Activated CD4-positive, CD25-positive, alpha-beta regulatory T cell treated with anti-CD3 and anti-CD28 coated beads, Interleukin-2, amount 50 U/mL, for 72 hours (primary cell): Measurements from ENCODE around the gene TEC.

Source experiments
- DNase-seq: peaks from one replicate; pipeline ENCODE4 v3.0.0; 2021

Gene TEC

DNA sequence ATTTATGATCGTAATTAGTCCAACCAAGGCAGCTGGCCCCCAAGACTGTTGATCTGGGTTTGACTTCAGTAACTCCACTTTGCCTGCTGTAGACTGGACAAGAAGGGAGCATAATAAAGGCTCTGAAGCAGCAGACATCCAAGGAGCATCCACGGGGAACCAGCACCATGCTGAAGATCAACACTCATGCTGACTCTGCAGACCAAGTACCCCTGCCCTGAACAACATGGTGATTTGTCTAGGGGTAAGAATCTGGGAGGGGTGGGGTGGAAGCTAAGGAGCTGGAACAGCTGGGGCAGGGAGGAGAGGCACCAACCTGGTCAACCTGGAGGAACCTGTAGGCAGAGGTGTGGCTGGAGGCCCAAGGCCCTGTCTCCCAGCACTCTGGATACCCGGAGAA is 2.1 kb downstream of the TEC start:
- DNase-seq = no peak

DNA sequence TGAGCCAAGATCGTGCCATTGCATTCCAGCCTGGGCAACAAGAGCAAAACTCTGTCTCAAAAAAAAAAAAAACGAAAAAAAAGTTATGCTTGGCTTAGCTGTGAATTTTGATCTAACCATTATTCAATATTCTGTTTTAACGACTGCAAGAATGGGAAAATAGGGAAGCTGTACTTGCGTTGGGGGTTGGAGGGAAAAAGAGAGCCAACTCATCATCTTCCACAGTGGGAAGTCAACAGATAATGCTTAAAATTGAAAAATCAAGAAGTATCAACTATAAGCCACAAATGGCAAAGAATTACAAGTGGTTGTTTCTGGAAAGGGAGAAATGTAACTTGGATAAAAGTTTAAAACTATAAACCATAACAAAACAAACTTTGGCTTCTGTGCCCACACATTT is 2.9 kb downstream of the TEC start:
- DNase-seq = no peak

DNA sequence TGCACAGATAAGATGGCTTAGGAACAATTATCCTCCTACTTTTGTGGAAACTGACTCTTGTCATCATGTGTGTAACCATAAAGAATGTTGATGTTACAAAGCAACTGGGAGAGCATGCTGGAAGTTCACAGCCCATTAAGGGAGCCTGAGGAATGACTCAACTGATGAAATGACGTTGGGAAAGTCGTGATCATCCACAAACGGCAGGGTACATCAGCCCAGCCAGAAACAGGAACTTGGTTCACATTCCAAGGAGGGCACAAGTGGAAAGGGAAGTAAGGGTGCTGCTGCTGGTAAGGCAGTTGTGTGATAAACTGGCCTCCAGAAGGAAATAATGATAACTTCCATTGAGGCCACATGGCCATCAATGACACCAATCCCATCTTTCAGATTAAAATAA is 6.7 kb downstream of the TEC start:
- no peak for DNase-seq

DNA sequence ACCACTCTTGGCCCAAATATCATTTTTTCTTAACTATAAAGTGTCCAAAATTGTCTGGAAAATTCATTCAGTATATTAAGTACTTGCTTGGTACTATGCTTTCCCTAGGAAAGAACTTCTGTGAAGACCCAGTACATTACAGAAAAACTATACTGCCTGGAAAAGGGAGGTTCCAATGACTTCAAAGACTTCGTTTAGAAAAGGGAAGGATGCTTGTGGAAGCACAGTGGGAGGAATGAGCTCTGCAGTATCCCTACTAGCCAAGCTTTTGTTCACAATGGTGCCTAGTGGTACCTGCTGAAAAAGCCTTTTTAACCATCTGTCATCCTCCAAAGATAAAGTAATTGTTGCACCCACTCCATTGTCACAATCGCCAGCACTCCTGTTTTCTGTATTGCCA is 7.2 kb downstream of the TEC start:
- no peak for DNase-seq

DNA sequence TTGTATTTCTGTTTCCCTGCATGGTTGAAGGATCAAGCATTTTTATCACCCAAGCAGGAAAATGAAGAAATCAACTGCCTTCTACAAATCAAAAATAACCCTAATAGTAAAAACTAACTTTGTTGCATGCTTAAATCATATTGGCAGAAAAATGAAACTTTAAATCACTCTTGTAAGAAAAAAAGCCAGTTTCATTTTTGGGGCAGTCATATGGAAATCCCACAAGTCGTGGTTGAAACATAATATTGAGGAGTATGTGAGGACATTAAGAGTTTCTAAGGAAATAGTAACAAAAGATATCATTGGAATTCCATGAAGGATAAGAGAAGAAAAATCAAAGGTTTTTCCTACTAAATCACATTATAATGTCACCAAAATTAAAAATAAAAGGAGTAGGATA is 8.4 kb downstream of the TEC start:
- no peak for DNase-seq

DNA sequence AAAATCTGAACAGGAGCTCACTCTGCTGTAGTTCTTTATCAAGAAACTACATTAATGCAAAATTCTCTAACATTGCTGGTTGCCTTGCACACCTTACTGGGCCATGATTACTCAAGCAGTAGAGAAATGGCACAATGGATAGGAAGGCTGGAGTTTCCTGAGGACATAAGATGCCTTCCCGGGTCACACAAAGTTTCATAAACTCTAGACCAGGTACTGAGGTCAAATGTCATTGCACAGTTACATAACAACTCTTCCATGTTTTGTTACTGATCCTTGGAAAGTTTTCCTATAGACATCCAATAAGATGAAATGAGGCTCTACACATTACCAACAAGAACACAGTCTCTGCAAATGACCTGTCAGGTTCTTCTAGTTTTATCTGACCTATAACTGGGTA is 9.9 kb downstream of the TEC start:
- no peak for DNase-seq

DNA sequence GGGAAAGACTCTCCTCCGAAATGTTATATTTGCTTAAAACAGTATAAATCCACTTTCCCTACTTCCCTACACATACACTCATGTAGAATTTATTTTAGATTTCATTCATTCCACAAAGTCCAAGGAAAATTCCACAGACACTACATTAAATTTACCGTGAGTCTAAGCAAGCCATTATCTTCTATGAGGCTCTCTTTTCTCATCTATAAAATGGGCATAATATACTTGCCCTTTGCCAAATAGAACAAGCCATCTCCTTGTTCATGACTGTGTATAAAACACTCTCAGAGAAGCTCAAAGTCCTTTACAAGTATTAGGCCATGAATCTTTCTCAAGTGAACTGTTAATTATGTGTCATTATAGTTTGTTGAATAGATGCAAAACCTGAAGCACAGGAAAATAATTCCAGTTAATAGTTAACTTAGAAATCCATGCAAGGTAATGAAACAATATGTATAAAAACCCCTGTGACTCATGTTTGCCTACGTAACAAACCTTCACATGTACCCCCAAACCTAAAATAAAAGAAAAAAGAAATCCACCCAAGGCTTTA is 10.7 kb downstream of the TEC start:
- DNase-seq = no peak

DNA sequence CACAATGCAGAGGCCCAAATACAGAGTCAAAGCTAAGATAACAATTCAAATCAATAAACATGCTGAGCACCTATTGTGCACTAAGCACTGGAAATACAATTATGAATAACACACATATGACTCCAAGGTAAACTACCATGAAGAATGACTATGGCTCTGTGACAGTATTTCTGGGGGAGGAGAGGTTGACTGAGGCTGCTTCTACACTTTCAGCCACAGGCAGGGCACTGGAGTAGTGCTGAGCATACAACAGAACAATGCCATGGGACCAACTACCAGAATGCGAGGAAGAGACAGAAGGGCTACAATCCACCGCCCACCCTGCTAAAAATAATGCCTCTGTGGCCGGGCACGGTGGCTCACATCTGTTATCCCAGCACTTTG is 13.7 kb downstream of the TEC start:
- DNase-seq = no peak

DNA sequence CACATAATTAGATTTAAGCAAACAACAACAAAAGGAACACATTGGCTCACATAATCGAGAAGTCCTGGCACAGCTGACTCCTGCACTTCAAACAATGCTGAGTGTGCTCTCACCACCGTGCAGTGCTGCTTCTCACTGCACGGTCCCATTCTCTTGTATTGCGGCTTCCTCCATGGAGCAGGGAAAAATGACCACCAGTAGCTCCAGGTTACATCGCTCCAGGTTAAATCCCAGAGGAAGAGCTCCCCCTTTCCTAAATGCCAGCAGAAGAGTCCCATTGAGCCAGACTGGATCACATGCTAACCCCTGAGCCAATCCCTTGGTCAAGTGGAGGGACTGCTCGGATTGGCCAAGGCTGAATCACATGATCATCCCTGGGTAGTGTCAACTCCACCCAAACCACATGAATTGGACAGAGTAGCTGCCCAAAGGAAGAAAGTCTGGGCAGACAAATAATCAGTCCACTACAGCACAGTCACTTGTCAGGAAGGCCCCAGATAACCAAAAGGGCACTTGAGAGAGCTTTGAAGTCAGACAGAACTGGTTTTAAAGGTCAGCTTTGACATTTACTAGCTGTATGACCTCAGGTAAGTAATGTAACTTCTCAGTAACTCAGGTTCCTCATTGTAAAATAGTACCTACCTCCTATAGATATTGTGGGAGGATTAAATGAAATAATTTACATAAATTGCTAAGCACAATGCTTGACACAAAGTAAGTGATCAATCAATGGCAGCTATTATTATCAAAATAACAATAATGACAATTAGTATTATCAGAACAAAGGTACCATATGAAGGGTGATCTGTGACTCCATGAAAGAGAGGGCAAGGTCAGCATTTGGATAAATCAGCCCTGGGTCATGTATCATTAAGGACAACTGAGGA is 14.3 kb downstream of the TEC start:
- no peak for DNase-seq

DNA sequence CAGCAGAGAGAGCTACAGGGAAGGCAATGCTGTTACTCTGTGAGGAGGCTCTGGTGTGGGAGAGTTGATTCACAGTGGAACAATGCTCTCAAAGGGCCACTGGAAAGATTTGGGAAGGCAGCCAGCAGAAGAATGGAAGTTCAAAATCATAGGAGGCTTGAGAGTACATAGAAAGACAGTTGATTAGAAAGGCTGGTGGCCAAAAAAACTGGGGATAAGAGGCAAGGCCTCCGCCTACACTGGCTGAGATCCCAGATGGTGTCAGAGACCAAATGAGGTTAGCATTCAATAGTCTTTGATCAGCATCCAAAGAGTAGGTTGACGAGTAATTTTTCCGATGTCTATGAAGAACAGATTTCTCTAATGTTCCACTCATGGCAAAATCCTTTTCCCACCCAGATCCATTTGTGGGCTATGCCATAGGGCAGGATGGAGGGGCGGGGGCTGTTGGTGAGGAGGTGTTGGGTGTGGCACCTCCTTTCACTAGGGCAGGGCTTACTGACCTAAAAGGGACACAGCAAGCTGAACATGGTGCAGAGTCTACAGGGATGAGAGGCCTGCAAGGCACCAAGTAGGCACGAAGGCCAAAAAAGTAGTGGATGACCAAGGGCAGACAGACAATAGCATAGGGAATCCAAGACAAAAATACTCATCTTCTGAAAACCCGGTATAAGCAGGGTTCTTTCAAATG is 15.1 kb downstream of the TEC start:
- DNase-seq = no peak

DNA sequence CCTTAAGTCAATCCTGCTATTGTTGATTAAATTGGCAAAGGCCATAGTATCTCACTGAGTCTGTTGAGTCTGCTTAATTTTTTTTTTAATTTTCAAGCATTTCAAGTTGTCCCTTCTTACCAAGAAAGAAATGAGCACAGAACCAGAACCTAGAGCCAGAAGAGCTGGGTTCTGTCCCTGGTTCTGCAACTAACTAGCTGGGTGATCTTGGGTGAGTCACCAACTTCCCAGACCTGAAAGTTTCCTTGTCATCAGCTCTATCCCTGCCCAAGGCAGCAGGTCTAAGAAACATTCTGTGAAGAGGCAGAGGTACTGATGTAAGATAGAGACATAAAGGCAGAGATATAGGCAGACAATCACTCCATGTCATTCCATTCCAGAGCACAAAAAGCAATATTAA is 17.3 kb downstream of the TEC start:
- DNase-seq = no peak

DNA sequence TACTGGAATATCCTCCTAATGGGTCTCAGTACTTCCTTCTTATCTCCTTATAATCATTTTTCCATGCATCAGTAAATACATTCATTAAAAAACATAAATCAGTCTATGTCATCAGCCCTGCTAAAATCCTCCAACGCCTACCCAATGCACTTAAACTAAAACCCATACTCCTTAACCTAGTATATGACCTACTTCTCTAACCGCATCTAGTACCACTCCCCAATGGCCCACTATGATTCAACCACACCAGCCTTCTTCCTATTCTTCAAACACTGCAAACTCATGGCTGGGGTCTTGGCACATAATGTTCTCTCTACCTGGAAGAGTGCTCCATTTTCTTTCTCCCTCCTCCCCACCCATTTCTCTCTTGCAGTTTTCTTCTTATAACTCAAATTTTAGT is 18.7 kb downstream of the TEC start:
- DNase-seq = no peak

DNA sequence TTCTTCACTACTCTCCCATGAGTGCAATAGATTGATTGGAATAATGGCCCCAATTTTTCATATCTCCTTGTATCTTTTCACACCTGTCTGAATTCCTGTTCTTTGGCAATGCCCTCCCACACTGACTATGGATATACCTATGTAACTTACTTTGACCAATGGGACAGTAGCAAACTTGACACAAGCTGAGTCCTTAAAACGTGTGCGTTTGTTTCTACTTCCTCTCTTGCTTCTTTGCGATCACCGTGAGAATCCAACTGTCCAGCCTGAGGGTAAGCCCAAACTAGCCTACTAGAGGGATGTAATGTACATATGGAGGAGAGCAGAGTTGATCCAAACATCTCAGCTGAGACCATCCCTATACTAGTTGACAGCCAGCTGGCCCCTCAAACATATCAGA is 19.3 kb downstream of the TEC start:
- no peak for DNase-seq

DNA sequence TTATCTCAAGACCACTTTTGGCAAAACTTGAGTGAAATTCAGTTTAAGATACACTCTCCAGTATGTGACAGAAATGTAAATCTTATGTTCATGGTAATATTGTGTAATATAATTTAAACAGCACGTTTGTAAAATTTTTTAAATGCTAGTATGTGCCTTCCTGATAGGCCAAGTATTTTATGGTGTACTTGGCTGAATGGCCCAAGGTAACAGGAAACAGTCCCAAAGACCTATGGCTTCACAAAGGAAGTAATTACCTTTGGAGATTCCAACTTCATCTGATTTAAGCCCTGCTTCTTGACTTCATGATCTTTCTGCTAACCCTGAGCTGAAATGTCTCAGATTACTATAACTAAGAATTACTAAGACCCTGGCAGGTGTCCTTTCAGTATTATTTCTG is 20.3 kb downstream of the TEC start:
- DNase-seq = no peak

DNA sequence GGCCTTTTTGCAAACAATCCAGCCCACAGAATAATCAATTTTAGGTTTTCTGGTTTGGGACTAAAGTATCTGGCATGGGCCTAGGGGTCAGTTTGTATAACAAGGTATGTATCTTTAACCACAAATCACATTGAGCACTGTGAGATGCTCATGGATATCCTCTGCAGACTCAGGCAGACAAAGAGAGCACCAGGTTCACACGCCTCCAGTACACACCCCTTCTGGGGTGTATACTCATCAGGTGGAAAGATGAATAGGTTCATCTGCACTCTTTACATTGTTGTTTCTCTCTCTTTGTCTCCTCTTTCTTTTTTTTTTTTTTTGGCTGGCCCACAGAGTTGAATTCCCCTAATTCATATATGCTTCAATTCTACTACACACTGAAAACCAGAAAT is 21.1 kb downstream of the TEC start:
- DNase-seq = no peak

DNA sequence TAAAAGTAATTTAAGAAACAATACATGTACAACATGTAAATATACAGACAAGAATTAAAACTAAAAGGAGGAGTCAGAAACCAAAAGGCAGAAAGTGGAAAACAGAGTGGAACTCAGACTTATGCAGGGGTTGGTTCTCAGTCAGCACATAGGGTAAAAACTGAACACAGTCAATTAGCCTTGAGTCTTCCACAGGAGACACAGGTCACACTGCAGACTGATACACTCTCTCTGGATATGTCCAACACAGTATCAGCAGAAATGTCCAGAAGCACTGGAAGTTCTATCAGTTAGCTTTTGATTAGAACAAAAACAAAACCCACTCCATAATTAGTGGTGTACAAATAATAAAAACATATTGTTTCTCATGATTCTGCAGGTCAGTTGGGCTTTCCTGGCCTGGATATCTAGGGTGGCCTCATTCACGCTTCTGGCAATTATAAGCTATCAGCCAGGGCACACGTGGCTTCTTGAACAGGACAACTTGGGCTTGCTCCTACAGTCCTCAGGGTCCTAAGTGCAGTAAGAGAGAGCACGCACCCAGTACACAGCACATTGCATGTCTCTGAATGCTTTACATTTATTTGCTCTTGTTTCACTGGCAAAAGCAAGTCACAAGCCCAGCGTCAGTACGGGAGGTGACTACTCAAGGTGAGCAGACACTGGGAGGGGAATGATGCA is 21.6 kb downstream of the TEC start:
- no peak for DNase-seq

DNA sequence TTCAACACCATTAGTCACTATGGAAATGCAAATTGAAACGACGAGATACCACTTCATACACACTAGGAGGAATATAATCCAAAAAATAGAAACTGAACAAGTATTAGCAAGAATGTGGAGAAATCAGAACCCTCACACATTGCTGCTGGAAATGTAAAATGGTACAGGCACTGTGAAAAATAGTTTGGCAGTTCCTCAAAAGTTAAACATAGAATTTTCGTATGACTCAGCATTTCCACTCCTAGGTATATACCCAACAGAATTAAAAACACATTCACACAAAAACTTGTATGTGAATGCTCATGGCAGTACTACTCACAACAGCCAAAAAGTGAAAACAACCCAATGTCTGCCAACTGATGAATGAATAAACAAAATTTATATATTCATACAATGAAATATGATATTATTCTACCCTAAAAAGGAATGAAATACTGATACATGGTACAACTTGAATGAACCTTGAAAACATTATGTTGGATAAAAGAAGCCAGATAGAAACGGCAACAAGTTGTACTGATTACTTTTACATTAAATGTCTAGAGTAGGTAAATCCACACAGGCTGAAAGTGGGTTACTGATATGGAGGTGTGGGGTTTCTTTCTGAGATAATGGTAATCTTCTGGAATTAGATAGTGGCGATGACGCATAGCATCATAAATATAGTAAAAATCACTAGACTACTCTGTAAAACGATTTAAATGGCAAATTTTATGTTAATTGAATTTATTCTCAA is 22.3 kb downstream of the TEC start:
- DNase-seq = no peak

DNA sequence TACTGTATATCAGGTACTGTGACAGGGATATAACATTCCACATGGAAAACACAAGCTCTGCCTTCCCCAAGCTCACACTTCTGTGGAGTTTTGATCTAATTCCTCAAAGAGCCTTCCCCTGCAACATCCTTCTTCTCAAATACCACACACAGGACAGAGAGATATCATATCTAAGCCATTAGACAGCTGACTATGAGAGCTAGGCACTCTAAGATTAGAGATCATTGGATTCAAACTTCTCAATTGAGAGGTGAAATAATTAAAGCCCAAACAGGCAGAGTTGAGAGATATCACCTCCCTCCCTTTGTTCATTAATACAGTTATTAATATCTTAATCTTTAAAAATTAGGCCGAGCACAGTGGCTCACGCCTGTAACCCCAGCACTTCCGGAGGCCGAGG is 25.0 kb downstream of the TEC start:
- no peak for DNase-seq

DNA sequence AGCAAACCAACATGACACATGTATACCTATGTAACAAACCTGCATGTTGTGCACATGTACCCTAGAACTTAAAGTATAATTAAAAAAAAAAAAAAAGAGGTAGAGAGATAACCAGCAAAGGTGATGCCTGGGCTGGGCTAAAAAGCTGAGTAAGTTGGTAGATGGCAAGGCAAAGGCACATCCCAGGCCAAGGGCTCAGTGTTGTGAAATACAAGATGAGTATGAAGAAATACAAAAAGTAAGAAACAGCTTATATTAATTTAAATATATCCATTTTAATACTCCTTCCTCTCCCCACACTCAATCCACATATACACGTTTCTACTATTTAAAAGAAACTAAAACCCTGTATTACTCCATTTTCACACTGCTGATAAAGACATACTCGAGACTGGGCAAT is 25.8 kb downstream of the TEC start:
- DNase-seq = no peak

DNA sequence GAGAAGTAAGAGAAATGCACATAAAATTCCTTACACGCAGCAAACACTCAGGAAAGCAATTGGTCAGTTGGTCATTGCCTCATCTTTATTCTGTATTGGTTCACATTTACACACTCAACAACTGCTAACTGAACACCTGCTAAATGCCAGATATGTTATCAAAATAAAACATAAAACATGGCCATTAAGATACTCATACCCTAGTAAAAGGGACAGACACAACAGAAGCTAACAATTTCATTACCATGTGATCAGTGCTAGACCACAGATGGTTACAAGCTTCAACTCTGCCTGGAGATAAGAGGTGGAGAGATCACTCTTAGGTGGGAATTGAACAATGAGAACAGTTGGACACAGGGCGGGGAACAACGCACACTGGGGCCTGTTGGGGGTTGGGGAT is 26.2 kb downstream of the TEC start:
- no peak for DNase-seq

DNA sequence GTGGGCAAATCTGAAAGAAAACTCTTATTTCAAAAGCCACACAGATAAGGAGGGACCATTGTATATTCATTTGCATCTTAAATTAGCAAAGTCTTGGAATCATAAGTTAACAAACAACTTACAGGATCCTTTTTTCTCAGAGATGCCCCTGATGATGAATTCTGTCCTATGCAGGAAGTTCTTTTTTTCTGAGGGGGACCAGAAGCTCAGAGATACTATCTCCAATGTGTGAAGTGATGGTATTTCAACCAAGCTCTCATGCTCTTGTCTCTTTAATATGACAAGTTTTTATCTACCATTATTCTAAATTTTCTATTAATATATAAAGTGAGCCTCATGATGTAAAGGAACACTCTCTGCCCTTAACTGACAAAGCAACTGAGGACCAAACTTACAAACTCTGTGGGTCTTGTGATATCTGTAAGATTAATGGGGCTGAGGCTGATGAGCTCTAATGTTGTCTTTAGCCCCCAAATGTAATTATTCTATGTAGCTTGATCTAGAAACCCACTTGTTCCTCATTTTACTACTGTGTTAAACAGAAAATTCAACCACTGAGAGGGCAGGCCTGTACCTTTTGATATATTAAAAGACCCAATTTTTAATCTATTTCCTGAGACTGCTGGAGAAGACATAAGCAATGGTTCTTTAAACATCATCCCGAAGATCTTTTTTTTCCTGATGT is 27.0 kb downstream of the TEC start:
- no peak for DNase-seq

DNA sequence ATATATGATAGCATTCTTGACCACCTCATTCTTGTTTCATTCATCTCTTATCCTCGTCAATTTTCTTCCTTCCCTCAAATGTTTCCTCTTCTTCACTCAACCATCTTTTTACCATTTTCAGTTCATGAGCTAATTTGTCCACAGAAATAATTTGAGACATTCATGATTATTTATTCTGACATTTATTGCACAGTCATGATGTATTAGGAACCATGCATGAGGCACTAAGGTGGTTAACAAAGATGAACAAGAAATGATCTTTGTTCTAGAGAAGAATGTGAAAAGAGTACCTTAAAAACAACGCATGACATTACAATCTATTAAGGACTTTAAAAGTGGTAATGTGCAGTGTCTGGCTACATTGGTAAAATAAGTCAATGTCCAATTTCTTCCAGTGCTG is 27.9 kb downstream of the TEC start:
- DNase-seq = no peak
